Glutamatergic neuron (in vitro differentiated cells): ENCODE results near the gene NTNG1. TPM values are rescaled to one million over a fixed set of nuclear protein-coding genes. Genes with fewer than 3 reads are reported as not detected.

Experiments used
- DNase-seq: peaks from one replicate; pipeline ENCODE4 v3.0.0; 2022
- H3K27ac Mint-ChIP-seq: one replicate; pipeline ENCODE4 v1.8.0; 2020; ENCODE audit warnings: mild to moderate bottlenecking, mixed read lengths, inconsistent platforms; ENCODE audit not compliant: unreplicated experiment
- H3K27me3 Mint-ChIP-seq: one replicate; pipeline ENCODE4 v1.8.0; 2020; ENCODE audit warnings: mild to moderate bottlenecking, moderate library complexity, mixed read lengths, inconsistent platforms; ENCODE audit not compliant: unreplicated experiment
- H3K36me3 Mint-ChIP-seq: one replicate; pipeline ENCODE4 v1.8.0; 2020; ENCODE audit warnings: mild to moderate bottlenecking, mixed read lengths, inconsistent platforms; ENCODE audit not compliant: unreplicated experiment
- H3K4me1 Mint-ChIP-seq: one replicate; pipeline ENCODE4 v1.8.0; 2020; ENCODE audit warnings: mild to moderate bottlenecking, low read depth, mixed read lengths, inconsistent platforms; ENCODE audit not compliant: unreplicated experiment
- H3K4me3 Mint-ChIP-seq: one replicate; pipeline ENCODE4 v1.8.0; 2020; ENCODE audit warnings: mild to moderate bottlenecking, mixed read lengths, inconsistent platforms; ENCODE audit not compliant: unreplicated experiment
- H3K9me3 Mint-ChIP-seq: one replicate; pipeline ENCODE4 v1.8.0; 2020; ENCODE audit warnings: mild to moderate bottlenecking, moderate library complexity, mixed read lengths, inconsistent platforms; ENCODE audit not compliant: unreplicated experiment
- CTCF ChIP-seq: fragments of 200-600 bp; sonication (generic); IDR thresholded peaks from one replicate; pipeline ENCODE4 v1.5.0; 2021; ENCODE audit not compliant: partially characterized antibody, unreplicated experiment
- total RNA-seq: library from RNA; stranded (reverse); fragmentation: NEBNext Ultra II Directional; extraction: Animal tissue kit (Norgen Biotek cat#: 25700); gene quantifications from one replicate; pipeline ENCODE4 v1.2.1, GENCODE V29; 2021; ENCODE audit not compliant: unreplicated experiment

NTNG1 gene
- total RNA-seq, 1 donor from 2014 or later: 3.2 TPM

- Mint-ChIP-seq H3K4me3 (no peak overlapping the region), H3K27me3 (peaks cover 6% of the 10 kb centered on the region), H3K9me3 (peaks cover 4% of the 10 kb centered on the region), H3K4me1 (peaks cover 33% of the 10 kb centered on the region), H3K27ac (no peak overlapping the region), H3K36me3 (no peaks in the 10 kb centered on the region)
- no peak for DNase-seq
- no peak for TF ChIP-seq CTCF
Observed at GRCh38 chr1:107496002-107496401, 355.2 kb downstream of the NTNG1 start.

- H3K9me3 Mint-ChIP-seq: no peaks in the 10 kb centered on the region
- peaks cover 2% of the 10 kb centered on the region for H3K27me3 Mint-ChIP-seq
- TF ChIP-seq CTCF: no peak
- H3K4me3 Mint-ChIP-seq: no peak overlapping the region
- no peak for DNase-seq
- H3K27ac Mint-ChIP-seq: no peak overlapping the region
- H3K4me1 Mint-ChIP-seq: peaks cover 6% of the 10 kb centered on the region
- H3K36me3 Mint-ChIP-seq: no peaks in the 10 kb centered on the region
Observed at GRCh38 chr1:107499139-107499744, 358.4 kb downstream of the NTNG1 start.

GRCh38 chr1:107501081-107501605 is 360.3 kb downstream of the NTNG1 start:
- no peak for DNase-seq
- no peaks in the 10 kb centered on the region for H3K27me3 Mint-ChIP-seq
- no peak for TF ChIP-seq CTCF
- no peak overlapping the region for H3K27ac Mint-ChIP-seq
- no peak overlapping the region for H3K4me3 Mint-ChIP-seq
- peaks cover 5% of the 10 kb centered on the region for H3K4me1 Mint-ChIP-seq
- H3K9me3 Mint-ChIP-seq: no peaks in the 10 kb centered on the region
- H3K36me3 Mint-ChIP-seq: no peaks in the 10 kb centered on the region

- Mint-ChIP-seq H3K36me3 (peaks cover 10% of the 10 kb centered on the region), H3K4me1 (peaks cover 2% of the 10 kb centered on the region), H3K9me3 (no peaks in the 10 kb centered on the region), H3K4me3 (no peak overlapping the region), H3K27ac (no peak overlapping the region), H3K27me3 (peaks cover 3% of the 10 kb centered on the region)
- no peak for TF ChIP-seq CTCF
- DNase-seq: no peak
Observed at GRCh38 chr1:107510347-107510746, 369.5 kb downstream of the NTNG1 start.

GRCh38 chr1:107512836-107513235 is 372.0 kb downstream of the NTNG1 start:
- Mint-ChIP-seq H3K27ac (no peak overlapping the region), H3K9me3 (no peaks in the 10 kb centered on the region), H3K36me3 (peaks cover 10% of the 10 kb centered on the region), H3K4me3 (no peak overlapping the region), H3K27me3 (peaks cover 3% of the 10 kb centered on the region), H3K4me1 (no peaks in the 10 kb centered on the region)
- no peak for DNase-seq
- TF ChIP-seq CTCF: no peak
